Neuronal stem cell (in vitro differentiated cells): Measurements from ENCODE around the gene ACSF3.
A peak's percentile ranks its signal among the peaks of the same experiment; 100 is the strongest.

Source experiments
- DNase-seq: peaks from one replicate; pipeline ENCODE4 v3.0.0-alpha.2; 2013; ENCODE audit warnings: low spot score
- H2AFZ ChIP-seq: one replicate; pipeline ENCODE4 v1.6.1; 2013; ENCODE audit warnings: mild to moderate bottlenecking, low read length, inconsistent platforms
- H2AK5ac ChIP-seq: 2 replicates; pipeline ENCODE4 v1.6.1; 2013; ENCODE audit warnings: low read depth, mild to moderate bottlenecking, inconsistent platforms, low read length, moderate library complexity, mixed read lengths
- H2BK120ac ChIP-seq: 2 replicates; pipeline ENCODE4 v1.6.1; 2013; ENCODE audit warnings: low read depth, mild to moderate bottlenecking, inconsistent platforms, low read length, moderate library complexity, mixed read lengths
- H2BK12ac ChIP-seq: one replicate; pipeline ENCODE4 v1.6.1; 2013; ENCODE audit warnings: low read length, inconsistent platforms
- H2BK15ac ChIP-seq: 2 replicates; pipeline ENCODE4 v1.6.1; 2013; ENCODE audit warnings: mild to moderate bottlenecking, low read length, inconsistent platforms, mixed read lengths
- H2BK5ac ChIP-seq: one replicate; pipeline ENCODE4 v1.6.1; 2013; ENCODE audit warnings: inconsistent platforms, mild to moderate bottlenecking, low read length, moderate library complexity
- H3K14ac ChIP-seq: one replicate; pipeline ENCODE4 v1.6.1; 2013; ENCODE audit warnings: low read length, inconsistent platforms
- H3K18ac ChIP-seq: 2 replicates; pipeline ENCODE4 v1.6.1; 2013; ENCODE audit warnings: low read length, inconsistent platforms
- H3K23ac ChIP-seq: 2 replicates; pipeline ENCODE4 v1.6.1; 2013; ENCODE audit warnings: low read depth, mild to moderate bottlenecking, mixed read lengths, low read length, inconsistent platforms; ENCODE audit not compliant: poor library complexity
- H3K27ac ChIP-seq: replicated peaks from 3 replicates; pipeline ENCODE4 v1.5.1; 2013; ENCODE audit warnings: low read length, inconsistent platforms
- H3K27me3 ChIP-seq, 3 experiments: 2 replicates each; pipeline ENCODE4 v1.6.1; 2013; ENCODE audit warnings: low read length in 3 of 3, mild to moderate bottlenecking in 2 of 3, inconsistent platforms in 1 of 3, low read depth in 1 of 3, mixed read lengths in 1 of 3, moderate library complexity in 1 of 3; ENCODE audit not compliant: control insufficient read depth in 3 of 3, insufficient read depth in 3 of 3
- H3K36me3 ChIP-seq, 2 donors: replicated peaks in 1 of 2; 2 replicates each; pipeline ENCODE4 v1.6.1; 2013; ENCODE audit warnings: low read length in 2 of 2; ENCODE audit not compliant: control insufficient read depth in 2 of 2, insufficient read depth in 2 of 2
- H3K4ac ChIP-seq: 2 replicates; pipeline ENCODE4 v1.6.1; 2013; ENCODE audit warnings: inconsistent platforms, mild to moderate bottlenecking, low read length, moderate library complexity
- H3K4me1 ChIP-seq, 2 donors: 1 replicate in 1 of 2; 2 replicates in 1 of 2; pipeline ENCODE4 v1.6.1; 2013; ENCODE audit warnings: low read length in 2 of 2, low read depth in 1 of 2; ENCODE audit not compliant: control insufficient read depth in 2 of 2, insufficient read depth in 1 of 2
- H3K4me2 ChIP-seq: one replicate; pipeline ENCODE4 v1.6.1; 2013; ENCODE audit warnings: mild to moderate bottlenecking, low read length, inconsistent platforms; ENCODE audit not compliant: insufficient read depth, poor library complexity, severe bottlenecking
- H3K4me3 ChIP-seq, 2 donors: 2 replicates each; pipeline ENCODE4 v1.5.1; 2013; ENCODE audit warnings: low read length in 2 of 2, mild to moderate bottlenecking in 2 of 2, inconsistent platforms in 1 of 2, moderate library complexity in 1 of 2
- H3K79me1 ChIP-seq: one replicate; pipeline ENCODE4 v1.6.1; 2013; ENCODE audit warnings: low read depth, mild to moderate bottlenecking, inconsistent platforms, low read length, moderate library complexity
- H3K9ac ChIP-seq: one replicate; pipeline ENCODE4 v1.6.1; 2013; ENCODE audit warnings: mild to moderate bottlenecking, low read depth, low read length, inconsistent platforms; ENCODE audit not compliant: poor library complexity
- H3K9me3 ChIP-seq, 2 donors: replicated peaks in 1 of 2; 2 replicates each; pipeline versions ENCODE3 to v1.6.1; 2013; ENCODE audit warnings: low read length in 2 of 2, mild to moderate bottlenecking in 2 of 2, inconsistent platforms in 1 of 2, low read depth in 1 of 2, mixed read lengths in 1 of 2, moderate library complexity in 1 of 2; ENCODE audit not compliant: control insufficient read depth in 2 of 2, insufficient read depth in 1 of 2
- H4K8ac ChIP-seq: one replicate; pipeline ENCODE4 v1.6.1; 2013; ENCODE audit warnings: low read depth, mild to moderate bottlenecking, inconsistent platforms, low read length, moderate library complexity
- H4K91ac ChIP-seq: one replicate; pipeline ENCODE4 v1.6.1; 2013; ENCODE audit warnings: low read length, low read depth, mild to moderate bottlenecking, inconsistent platforms; ENCODE audit not compliant: poor library complexity
- WGBS, 2 donors: extraction: QIAGEN DNeasy Blood & Tissue Kit; methylation state at CpG; one replicate each; pipeline ENCODE4 v1.1.7; 2013; ENCODE audit warnings: missing lambda C conversion rate in 2 of 2, mixed read lengths in 1 of 2; ENCODE audit not compliant: insufficient read length in 2 of 2, insufficient replicate concordance in 1 of 2; ENCODE audit errors: extremely low coverage in 2 of 2; 5-methylcytosine and 5-hydroxymethylcytosine counted together

ACSF3 gene

DNA sequence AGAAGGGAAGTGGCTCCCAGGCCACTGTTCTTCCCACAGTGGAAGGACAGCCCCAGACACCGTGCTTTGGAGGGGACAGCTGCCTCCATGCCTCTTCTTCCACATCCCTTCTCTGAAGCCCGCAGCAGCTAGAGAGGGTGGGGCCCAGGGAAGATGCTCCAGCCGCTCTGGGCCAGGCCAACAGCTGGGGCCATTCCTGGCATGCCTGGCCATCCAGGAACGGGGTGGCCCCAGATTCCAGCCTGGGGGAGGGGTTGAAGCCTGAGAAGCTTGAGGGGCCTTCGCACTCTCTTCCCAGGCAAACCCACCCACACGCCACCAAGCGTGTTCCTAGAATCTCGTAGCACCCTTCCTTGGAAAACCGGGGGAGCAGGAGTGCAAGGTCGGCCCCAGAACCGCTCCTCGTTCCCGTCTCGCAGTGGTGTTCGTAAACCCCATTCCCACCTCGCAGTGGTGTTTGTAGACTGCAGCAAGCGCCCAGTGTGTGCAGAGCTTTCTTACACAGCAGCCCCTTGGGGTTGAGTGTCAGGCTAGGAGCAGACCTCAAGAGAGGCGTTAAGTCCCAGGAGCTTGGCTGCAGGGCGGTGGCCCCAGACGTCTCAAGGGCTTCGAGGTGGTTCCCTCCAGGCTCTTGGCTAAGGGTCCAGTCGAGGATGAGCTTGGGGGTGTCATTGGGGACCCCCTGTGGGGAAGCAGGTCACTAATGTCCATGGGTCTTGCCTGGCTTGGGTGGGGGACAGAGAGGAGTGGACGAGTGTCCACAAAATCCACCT, 80.6 kb downstream of the ACSF3 start:
- Histone ChIP-seq H2BK5ac (peak overlapping the region; percentile 39), H4K91ac (no peak overlapping the region), H3K9ac (peak overlapping the region; percentile 6), H3K27ac (no peak overlapping the region), H3K4me2 (no peak overlapping the region), H3K36me3 (no peaks in the 10 kb centered on the region), H2AK5ac (peak overlapping the region; percentile 94), H3K79me1 (no peaks in the 10 kb centered on the region), H3K4me3 (no peak overlapping the region), H3K4ac (no peak overlapping the region), H3K23ac (peak overlapping the region; percentile 20), H3K14ac (peak overlapping the region; percentile 82), H2BK15ac (peak overlapping the region; percentile 89), H2BK120ac (peak overlapping the region; percentile 1), H3K18ac (peak overlapping the region; percentile 59), H3K9me3 (no peaks in the 10 kb centered on the region), H4K8ac (no peak overlapping the region), H3K4me1 (peaks cover 18 to 22% of the 10 kb centered on the region in 2 donors), H3K27me3 (peaks cover 2 to 86% (median 16%) of the 10 kb centered on the region in 3 experiments), H2BK12ac (peak overlapping the region; percentile 66), H2AFZ (no peak overlapping the region)
- no peak for DNase-seq
- no CpG with 5 or more reads among the region's 23 CpGs for WGBS, 2 donors

DNA sequence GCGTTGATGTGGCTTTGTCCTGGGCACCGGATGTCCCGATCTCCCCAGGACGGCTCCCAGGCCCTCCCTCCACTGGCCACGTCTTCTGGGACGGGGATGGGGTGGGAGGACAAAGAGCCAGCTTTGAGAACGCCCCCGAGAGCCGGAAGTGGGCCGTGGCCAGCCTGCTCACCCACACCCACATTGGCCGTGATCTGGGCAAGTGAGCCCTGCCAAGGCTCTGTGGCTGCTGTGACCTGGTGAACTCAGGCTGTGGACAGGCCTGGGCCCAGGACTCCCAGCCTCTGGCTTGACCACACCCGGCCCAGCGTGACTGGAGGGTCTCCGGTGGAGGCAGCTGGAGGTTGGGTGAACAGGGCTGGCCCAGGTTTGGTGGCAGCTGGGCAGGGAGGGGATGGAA, 81.2 kb downstream of the ACSF3 start:
- H3K27me3 ChIP-seq = peaks cover 2 to 80% (median 12%) of the 10 kb centered on the region in 3 experiments
- H2BK120ac ChIP-seq = peak overlapping the region; percentile 1
- peak overlapping the region; percentile 94 for H2AK5ac ChIP-seq
- H2BK15ac ChIP-seq = peak overlapping the region; percentile 89
- peak overlapping the region; percentile 82 for H3K14ac ChIP-seq
- no peak overlapping the region for H4K91ac ChIP-seq
- peak overlapping the region; percentile 66 for H2BK12ac ChIP-seq
- H3K23ac ChIP-seq = no peak overlapping the region
- no peaks in the 10 kb centered on the region for H3K9me3 ChIP-seq
- no peak for DNase-seq
- peak overlapping the region; percentile 3 for H3K9ac ChIP-seq
- no peak overlapping the region for H3K4ac ChIP-seq
- H3K4me2 ChIP-seq = no peak overlapping the region
- H3K36me3 ChIP-seq = no peaks in the 10 kb centered on the region
- H3K4me1 ChIP-seq = peaks cover 18 to 22% of the 10 kb centered on the region in 2 donors
- H3K27ac ChIP-seq = no peak overlapping the region
- no CpG with 5 or more reads among the region's 14 CpGs for whole genome bisulfite sequencing, 2 donors
- no peaks in the 10 kb centered on the region for H3K79me1 ChIP-seq
- H3K18ac ChIP-seq = peak overlapping the region; percentile 72
- H2AFZ ChIP-seq = no peak overlapping the region
- peak overlapping the region; percentile 39 for H2BK5ac ChIP-seq
- H3K4me3 ChIP-seq = no peak overlapping the region
- H4K8ac ChIP-seq = no peak overlapping the region

DNA sequence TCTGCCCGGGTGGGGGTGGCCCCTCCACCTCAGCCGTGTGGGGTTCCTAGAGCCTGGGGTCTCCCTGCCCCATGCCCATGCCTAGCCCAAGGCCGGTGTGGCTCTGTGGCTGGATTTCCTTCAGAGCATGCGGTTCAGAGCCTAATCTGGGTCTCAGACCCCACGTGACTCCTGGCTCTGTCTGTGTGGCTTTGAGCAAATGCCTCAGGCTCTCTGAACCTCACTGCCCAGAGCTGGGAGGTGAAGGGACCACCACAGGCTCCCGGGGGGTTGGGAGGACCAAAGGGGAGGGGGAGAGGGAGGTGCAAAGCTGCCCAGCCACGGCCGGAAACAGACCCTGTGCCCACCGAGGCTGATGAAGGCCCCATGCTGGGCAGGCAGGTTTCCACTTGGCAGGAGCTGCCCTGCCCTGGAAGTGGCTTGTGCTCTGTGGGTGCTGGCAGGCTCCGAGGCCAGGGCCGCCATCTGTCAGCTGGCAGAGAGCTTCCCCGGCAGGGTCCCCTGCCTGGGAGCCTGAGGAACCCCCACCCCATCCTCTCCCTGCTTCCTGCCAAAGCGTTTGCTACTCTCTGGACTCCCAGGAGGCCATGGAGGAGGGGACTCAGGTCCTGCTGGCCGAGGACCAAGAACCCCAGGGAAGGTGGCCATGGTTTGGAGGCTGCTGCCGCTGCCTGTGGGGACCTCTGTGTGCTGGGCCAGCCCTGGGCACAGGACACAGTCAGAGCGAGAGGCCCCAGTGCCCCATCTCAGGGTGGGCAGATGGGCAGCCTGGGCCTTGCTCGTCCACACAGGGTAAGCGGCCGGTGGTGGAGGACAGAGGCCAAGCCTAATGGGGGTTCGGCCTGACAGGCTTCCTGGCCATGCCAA, 81.9 kb downstream of the ACSF3 start:
- no CpG with 5 or more reads among the region's 20 CpGs for WGBS, 2 donors
- no peak overlapping the region for H3K27ac ChIP-seq

More for the DNA sequence above, 81.9 kb downstream of the ACSF3 start:
- Histone ChIP-seq H3K36me3 (no peaks in the 10 kb centered on the region), H3K9me3 (no peaks in the 10 kb centered on the region), H3K4me3 (no peak overlapping the region), H2BK12ac (peak overlapping the region; percentile 66), H3K14ac (peak overlapping the region; percentile 14), H3K9ac (peak overlapping the region; percentile 4), H3K4me1 (peaks cover 18 to 22% of the 10 kb centered on the region in 2 donors), H3K27me3 (peaks cover 0 to 77% (median 6%) of the 10 kb centered on the region in 3 experiments), H3K4me2 (no peak overlapping the region), H3K79me1 (no peaks in the 10 kb centered on the region), H3K23ac (peak overlapping the region; percentile 55), H2BK15ac (peak overlapping the region; percentile 67), H4K91ac (no peak overlapping the region), H2AK5ac (peak overlapping the region; percentile 94), H2BK120ac (peak overlapping the region; percentile 87), H3K4ac (no peak overlapping the region), H2BK5ac (peak overlapping the region; percentile 39), H2AFZ (no peak overlapping the region), H3K18ac (peak overlapping the region; percentile 72), H4K8ac (no peak overlapping the region)
- DNase-seq = no peak
